Muscle layer of colon (tissue), 2 donors: ENCODE data around the gene CD99L2.
"Not testable (repeated sequence)": the region's sequence is repeated elsewhere in the genome, so short reads cannot be mapped to it uniquely, and the experiment has no call there.

Experiments
- H3K27ac ChIP-seq: one replicate; pipeline ENCODE4 v1.7.0; 2013; ENCODE audit warnings: low read depth, mild to moderate bottlenecking, low read length, moderate library complexity
- H3K27me3 ChIP-seq, 2 donors: one replicate each; pipeline ENCODE4 v1.7.0; 2013; ENCODE audit warnings: low read length in 2 of 2, mild to moderate bottlenecking in 2 of 2; ENCODE audit not compliant: insufficient read depth in 2 of 2, control insufficient read depth in 1 of 2
- H3K36me3 ChIP-seq: one replicate; pipeline ENCODE4 v1.7.0; 2013; ENCODE audit warnings: mild to moderate bottlenecking, low read length; ENCODE audit not compliant: insufficient read depth
- H3K4me1 ChIP-seq: one replicate; pipeline ENCODE4 v1.7.0; 2013; ENCODE audit warnings: mild to moderate bottlenecking, low read length; ENCODE audit not compliant: insufficient read depth
- H3K4me3 ChIP-seq, 2 donors: one replicate each; pipeline ENCODE4 v1.7.0; 2013; ENCODE audit warnings: low read length in 2 of 2, low read depth in 1 of 2, mild to moderate bottlenecking in 1 of 2, moderate library complexity in 1 of 2
- H3K9ac ChIP-seq: one replicate; pipeline ENCODE4 v1.7.0; 2013; ENCODE audit warnings: low read length
- H3K9me3 ChIP-seq: one replicate; pipeline ENCODE4 v1.7.0; 2013; ENCODE audit warnings: mild to moderate bottlenecking, low read length
- donor health status: abdominal sarcoma.
- donor health status: Adenocarcinoma of cecum.

CD99L2 gene

DNA sequence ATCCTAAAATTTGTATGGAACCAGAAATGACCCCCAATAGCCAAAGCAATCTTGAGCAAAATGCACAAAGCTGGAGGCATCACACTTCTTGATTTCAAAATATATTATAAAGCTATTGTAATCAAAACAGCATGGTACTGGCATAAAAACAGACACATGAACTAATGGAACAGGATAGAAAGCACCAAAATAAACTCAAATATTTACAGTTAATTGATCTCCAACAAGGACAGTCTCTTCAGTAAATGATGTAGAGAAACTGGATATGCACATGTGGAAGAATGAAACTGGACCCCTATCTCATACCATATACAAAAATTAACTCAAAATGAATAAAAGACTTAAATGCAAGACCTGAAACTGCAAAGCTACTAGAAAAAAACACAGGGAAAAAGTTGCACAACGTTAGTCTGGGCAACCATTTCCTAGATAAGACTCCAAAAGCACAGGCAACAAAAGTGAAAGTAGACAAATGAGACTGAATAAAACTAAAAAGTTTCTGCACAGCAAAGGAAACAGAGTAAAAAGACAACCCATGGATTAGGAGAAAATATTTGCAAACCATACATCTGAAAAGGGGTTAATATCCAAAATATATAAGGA lies 64.9 kb downstream of the CD99L2 start:
- Histone ChIP-seq H3K27me3 (no peaks in the 10 kb centered on the region), H3K9ac (no peak overlapping the region), H3K36me3 (no peaks in the 10 kb centered on the region), H3K9me3 (peaks cover 4% of the 10 kb centered on the region), H3K4me1 (no peaks in the 10 kb centered on the region), H3K4me3 (no peak overlapping the region), H3K27ac (no peak overlapping the region)

DNA sequence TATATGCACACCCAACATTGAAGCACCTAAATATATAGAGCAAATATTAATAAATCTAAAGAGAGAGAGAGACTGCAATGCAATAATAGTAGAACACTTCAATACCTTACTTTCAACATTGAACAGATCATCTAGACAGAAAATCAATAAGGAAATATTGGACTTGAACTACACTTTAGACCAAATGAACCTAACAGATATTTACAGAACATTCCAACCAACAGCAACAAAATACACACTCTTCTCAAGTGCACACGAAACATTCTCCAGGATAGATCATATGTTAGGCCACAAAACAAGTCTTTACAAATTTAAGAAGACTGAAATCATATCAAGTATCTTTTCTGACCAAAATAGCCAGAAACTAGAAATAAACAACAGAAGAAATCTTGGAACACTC lies 66.6 kb downstream of the CD99L2 start:
- Histone ChIP-seq H3K27ac (no peak overlapping the region), H3K4me1 (no peaks in the 10 kb centered on the region), H3K36me3 (no peaks in the 10 kb centered on the region), H3K9ac (no peak overlapping the region), H3K27me3 (no peaks in the 10 kb centered on the region), H3K4me3 (no peak overlapping the region), H3K9me3 (peaks cover 4% of the 10 kb centered on the region)

DNA sequence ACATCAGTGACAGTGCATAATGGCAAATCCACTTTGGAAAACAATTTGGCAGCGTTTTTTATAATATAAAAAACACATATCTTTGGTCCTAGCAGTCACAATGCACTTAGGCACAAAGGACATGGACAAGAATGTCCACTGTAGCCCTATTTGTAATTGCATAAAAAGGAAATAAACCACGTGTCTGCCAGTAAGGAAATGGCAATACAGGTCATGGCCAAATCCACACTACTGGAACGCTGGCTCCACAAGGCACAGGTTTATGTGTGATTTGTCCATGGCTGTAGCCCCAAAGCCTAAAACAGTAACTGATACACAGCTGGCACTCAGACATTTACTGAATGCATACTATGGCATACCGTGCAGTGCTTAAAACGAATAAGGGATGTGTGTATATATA lies 69.7 kb downstream of the CD99L2 start:
- Histone ChIP-seq H3K27ac (no peak overlapping the region), H3K27me3 (no peaks in the 10 kb centered on the region), H3K9me3 (peaks cover 4% of the 10 kb centered on the region), H3K4me1 (no peaks in the 10 kb centered on the region), H3K9ac (no peak overlapping the region), H3K36me3 (no peaks in the 10 kb centered on the region), H3K4me3 (no peak overlapping the region)

DNA sequence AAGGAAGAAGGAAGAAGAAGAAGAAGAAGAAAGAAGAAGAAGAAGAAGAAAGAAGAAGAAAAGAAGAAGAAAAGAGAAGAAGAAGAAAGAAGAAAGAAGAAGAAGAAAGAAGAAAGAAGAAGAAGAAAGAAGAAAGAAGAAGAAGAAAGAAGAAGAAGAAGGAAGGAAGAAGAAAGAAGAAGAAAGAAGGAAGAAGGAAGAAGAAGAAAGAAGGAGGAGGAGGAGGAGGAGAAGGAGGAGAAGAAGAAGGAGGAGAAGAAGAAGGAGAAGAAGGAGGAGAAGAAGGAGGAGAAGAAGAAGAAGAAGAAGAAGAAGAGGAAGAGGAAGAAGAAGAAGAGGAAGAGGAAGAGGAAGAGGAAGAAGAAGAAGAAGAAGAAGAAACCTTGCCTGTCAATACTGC lies 74.1 kb downstream of the CD99L2 start:
- not testable (repeated sequence) for H3K4me3 ChIP-seq, H3K27me3 ChIP-seq, H3K36me3 ChIP-seq, H3K27ac ChIP-seq, H3K9ac ChIP-seq, H3K4me1 ChIP-seq, H3K9me3 ChIP-seq

DNA sequence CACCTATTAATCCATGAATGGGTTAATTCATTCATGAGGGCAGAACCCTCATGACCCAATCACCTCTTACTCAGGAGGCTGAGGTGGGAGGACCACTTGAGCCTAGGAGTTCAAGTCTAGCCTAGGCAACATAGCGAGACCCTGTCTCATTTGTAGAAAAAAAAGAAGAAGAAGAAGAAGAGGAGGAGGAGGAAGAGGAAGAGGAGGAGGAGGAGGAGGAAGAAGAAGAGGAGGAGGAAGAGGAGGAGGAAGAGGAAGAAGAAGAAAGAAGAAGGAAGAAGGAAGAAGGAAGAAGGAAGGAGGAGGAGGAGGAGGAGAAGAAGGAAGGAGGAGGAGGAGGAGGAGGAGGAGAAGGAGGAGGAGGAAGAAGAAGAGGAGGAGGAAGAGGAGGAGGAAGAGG lies 74.6 kb downstream of the CD99L2 start:
- not testable (repeated sequence) for H3K9ac ChIP-seq, H3K27ac ChIP-seq, H3K9me3 ChIP-seq, H3K4me1 ChIP-seq, H3K36me3 ChIP-seq, H3K27me3 ChIP-seq, H3K4me3 ChIP-seq

DNA sequence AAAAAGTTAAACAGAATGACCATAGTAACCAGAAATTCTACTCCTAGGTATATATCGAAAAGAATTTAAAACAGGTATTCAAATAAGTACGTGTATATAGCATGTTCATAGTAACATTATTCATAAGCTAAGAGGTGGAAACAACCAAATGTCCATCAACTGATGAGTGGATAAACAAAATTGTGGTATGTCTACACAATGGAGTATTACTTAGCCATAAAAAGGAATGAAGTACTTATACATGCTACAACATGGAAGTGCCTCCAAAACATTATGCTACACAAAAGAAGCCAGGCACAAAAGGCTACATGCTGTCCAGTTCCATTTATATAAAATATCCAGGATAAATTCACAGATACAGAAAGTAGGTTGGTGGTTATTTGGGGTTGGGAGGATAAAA lies 76.5 kb downstream of the CD99L2 start:
- no peaks in the 10 kb centered on the region for H3K9me3 ChIP-seq
- H3K4me1 ChIP-seq: no peaks in the 10 kb centered on the region
- no peak overlapping the region for H3K9ac ChIP-seq
- H3K27ac ChIP-seq: no peak overlapping the region
- H3K27me3 ChIP-seq: no peaks in the 10 kb centered on the region
- no peaks in the 10 kb centered on the region for H3K36me3 ChIP-seq
- H3K4me3 ChIP-seq: no peak overlapping the region

DNA sequence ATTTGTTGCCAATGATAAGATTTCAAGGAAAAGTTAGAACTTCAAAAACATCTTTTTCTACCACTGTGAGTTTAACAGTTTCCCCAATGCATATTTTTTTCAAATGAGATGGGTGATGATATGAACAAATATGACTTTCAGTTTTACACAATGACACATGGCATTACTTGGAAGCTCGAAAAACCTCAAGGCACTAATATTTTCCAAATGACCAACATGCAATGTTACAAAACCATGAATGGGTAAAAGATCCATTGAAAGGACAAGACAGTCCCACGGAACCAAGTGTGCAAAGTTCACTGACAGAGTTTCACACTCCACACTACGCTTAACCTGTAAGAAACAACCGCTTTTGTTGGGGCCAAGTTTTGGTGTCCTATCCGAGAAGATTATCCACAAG lies 84.5 kb downstream of the CD99L2 start:
- Histone ChIP-seq H3K36me3 (no peaks in the 10 kb centered on the region), H3K9me3 (no peaks in the 10 kb centered on the region), H3K4me1 (no peaks in the 10 kb centered on the region), H3K4me3 (no peak overlapping the region), H3K27ac (no peak overlapping the region), H3K27me3 (no peaks in the 10 kb centered on the region), H3K9ac (no peak overlapping the region)

DNA sequence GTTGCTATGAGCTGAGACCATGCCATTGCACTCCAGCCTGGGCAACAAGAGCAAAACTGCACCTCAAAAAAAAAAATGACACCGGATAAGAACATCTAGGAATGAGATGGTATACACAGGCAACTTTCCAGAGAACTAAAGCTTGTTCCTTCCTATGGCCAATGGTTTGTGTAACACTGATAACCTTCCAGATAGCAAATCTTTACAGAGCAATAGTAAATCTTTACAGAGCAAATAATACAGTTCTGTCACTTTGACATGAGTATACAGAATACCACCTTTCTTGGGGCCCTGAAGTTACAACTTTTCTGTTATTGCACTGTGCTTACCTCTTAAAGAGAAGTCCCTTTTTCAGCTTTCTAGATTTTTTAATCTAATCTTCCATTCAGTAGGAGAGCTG lies 91.6 kb downstream of the CD99L2 start:
- Histone ChIP-seq H3K27ac (no peak overlapping the region), H3K4me3 (no peak overlapping the region), H3K36me3 (no peaks in the 10 kb centered on the region), H3K27me3 (no peaks in the 10 kb centered on the region), H3K9ac (no peak overlapping the region), H3K9me3 (no peaks in the 10 kb centered on the region), H3K4me1 (no peaks in the 10 kb centered on the region)

DNA sequence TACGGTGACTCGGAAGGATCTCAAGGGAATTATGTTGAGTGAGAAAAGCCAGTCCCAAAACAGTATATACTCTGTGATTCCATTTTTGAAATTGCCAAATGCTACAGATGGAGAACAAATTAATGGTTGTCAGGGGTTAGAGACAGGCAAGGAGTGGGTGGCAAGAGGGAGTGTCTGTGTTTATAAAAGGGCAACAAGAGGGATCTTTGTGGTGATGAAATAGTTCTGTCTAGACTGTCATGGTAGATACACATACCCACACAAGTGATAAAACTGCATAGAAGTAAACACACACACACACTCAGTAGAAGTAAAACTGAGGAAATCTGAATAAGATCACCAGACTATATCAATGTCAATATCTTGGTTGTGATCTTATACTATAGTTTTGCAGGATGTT lies 92.7 kb downstream of the CD99L2 start:
- Histone ChIP-seq H3K9me3 (no peaks in the 10 kb centered on the region), H3K4me3 (no peak overlapping the region), H3K9ac (no peak overlapping the region), H3K4me1 (no peaks in the 10 kb centered on the region), H3K27ac (no peak overlapping the region), H3K27me3 (no peaks in the 10 kb centered on the region), H3K36me3 (no peaks in the 10 kb centered on the region)

DNA sequence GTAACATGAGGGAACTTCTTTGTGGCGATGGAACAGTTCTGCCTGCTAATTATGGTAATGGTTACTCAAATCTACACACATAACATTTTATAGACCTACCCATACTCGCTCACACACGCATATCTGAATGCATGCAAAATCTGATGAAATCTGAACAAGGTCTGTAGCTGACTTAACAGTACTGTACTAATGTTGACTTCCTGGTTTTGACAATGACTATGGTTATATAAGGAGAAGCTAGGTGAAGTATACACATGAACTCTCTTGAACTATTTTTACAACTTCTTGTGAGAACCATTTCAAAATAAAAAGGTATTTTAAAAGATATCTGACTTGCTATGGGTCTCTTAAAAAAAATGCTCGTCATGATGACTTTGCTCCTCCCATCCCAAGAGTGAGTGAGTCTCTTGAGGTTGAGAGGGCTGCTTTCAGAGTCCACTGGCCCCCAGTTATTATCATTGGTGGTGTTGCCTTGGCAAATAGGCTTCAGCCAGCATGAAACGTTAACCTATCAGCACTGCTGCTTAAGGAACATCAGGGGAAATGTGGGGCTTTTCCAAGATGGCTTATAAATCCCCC lies 105.4 kb downstream of the CD99L2 start:
- no peaks in the 10 kb centered on the region for H3K36me3 ChIP-seq
- no peak overlapping the region for H3K9ac ChIP-seq
- H3K27me3 ChIP-seq: no peaks in the 10 kb centered on the region
- H3K27ac ChIP-seq: no peak overlapping the region
- H3K4me1 ChIP-seq: no peaks in the 10 kb centered on the region
- H3K4me3 ChIP-seq: no peak overlapping the region
- H3K9me3 ChIP-seq: no peaks in the 10 kb centered on the region

DNA sequence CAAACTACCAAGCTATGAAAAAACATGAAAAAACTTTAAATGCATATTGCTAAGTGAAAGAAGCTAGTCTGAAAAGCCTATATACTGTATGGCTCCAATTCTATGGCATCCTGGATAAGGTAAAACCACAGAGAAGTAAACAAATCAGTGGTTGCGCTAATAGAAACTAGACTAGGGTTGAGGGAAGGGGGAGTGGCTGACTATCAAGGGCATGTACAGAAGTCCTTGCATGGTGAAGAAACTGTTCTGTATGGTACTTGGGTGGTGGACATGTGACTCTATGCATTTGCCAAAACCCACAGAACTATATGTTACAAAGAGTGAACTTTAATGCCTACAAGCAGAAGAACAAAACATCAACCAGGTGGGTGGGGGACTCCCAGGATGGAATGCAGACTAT lies 108.4 kb downstream of the CD99L2 start:
- Histone ChIP-seq H3K9me3 (no peaks in the 10 kb centered on the region), H3K4me3 (no peak overlapping the region), H3K4me1 (no peaks in the 10 kb centered on the region), H3K36me3 (no peaks in the 10 kb centered on the region), H3K9ac (no peak overlapping the region), H3K27ac (no peak overlapping the region), H3K27me3 (no peaks in the 10 kb centered on the region)

DNA sequence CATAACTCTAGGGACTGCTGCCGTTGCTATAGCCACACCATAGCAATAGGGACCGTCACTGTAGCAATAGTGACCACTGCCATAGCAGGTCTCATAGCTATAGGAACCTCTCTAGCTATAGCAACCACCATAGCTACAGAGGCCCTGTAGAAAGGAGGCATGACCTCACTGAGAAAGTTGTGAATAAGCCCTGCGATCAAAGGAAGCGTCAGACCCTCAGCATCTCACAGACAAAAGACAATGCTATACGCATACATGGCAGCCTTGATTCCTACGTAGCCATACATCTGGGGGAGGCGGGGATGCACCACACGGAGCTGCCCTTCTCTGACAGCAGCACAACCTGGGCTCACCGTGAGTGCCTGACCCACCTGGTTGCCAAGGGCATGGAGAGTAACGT lies 116.8 kb downstream of the CD99L2 start:
- no peaks in the 10 kb centered on the region for H3K9me3 ChIP-seq
- H3K9ac ChIP-seq: no peak overlapping the region
- H3K4me3 ChIP-seq: no peak overlapping the region
- H3K27ac ChIP-seq: no peak overlapping the region
- H3K4me1 ChIP-seq: no peaks in the 10 kb centered on the region
- H3K36me3 ChIP-seq: no peaks in the 10 kb centered on the region
- H3K27me3 ChIP-seq: no peaks in the 10 kb centered on the region
